Cortex of kidney (tissue), 1 donor: Measurements from ENCODE around the gene OR51G2.
"Not testable (repeated sequence)": the region's sequence is repeated elsewhere in the genome, so short reads cannot be mapped to it uniquely, and the experiment has no call there.

Experiments used
- DNase-seq: peaks from one replicate; lab custom pipeline; 2025; lab: John Stamatoyannopoulos, UW

The OR51G2 gene, protein sequence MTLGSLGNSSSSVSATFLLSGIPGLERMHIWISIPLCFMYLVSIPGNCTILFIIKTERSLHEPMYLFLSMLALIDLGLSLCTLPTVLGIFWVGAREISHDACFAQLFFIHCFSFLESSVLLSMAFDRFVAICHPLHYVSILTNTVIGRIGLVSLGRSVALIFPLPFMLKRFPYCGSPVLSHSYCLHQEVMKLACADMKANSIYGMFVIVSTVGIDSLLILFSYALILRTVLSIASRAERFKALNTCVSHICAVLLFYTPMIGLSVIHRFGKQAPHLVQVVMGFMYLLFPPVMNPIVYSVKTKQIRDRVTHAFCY

DNA sequence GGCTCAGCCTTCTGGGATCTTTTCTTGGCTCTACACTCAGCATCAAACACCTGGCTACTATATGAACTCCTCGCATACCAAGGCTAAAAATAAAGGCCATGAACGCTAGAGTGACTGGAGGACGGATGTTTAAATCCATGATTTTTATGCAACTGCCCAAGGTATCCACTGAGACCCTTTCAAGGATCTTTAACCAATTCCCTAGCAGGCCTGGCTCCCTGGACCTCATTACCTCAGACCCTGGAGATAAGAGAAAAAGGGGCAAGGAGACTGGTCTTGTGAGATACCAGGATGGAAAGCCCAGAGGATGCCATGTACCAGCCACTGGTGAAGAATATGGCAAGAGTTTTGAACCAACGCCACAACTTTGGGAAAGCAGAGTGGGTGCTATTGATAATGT is at the start of gene OR51G2:
Gene OR51G2, minus strand, starts transcription at position 101 of the 400 bp plus-strand sequence. CDS start 3,687 bp downstream, outside the sequence.
- DNase-seq: no peak

DNA sequence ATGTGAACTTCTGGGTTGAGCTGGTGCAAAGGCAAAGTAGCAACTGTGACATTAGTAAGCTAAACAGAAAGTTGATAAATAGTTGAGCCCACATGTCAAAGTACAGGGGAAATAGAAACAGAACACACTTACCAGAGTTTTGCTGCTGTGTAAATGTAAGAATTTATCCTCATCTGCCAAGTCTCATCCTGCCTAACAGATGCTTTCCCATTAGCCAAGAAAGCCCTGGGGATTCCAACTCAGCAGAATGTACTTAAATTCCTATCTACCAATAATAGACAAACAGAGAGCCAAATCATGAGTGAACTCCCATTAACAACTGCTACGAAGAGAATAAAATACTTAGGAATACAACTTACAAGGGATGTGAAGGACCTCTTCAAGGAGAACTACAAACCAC is 43.7 kb upstream of the OR51G2 start:
- DNase-seq: no peak

GRCh38 chr11:4960877-4961276 is 41.7 kb upstream of the OR51G2 start:
- DNase-seq: no peak

GRCh38 chr11:4957396-4957795 is 38.2 kb upstream of the OR51G2 start:
- DNase-seq: no peak

GRCh38 chr11:4955613-4956012 is 36.5 kb upstream of the OR51G2 start, which contains the start of gene OR51A2:
Gene OR51A2, minus strand, starts transcription at chr11:4955713. Its CDS starts 0 bp downstream, at chr11:4955713.
- DNase-seq: not testable (repeated sequence)

DNA sequence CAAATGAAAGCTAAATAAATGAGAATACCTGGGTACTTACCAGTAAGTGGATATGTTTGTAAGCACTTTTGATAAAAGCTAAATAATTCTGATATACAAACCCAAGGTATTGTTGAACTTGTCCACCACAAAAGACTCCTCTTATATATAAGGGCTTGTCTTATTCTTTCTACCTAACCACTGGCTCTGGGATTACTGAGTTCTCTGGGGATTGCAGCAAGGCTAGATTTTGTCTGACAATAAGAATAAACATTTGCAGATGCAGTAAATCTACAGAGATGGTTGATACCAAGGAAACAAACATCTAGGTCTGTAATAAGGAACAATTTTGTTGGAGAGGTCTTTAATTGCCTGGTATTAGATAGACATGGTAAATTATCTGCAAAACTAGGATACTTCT is 28.4 kb upstream of the OR51G2 start, which contains the start of gene OR51A4:
Gene OR51A4, minus strand, starts transcription at position 101 of the 400 bp plus-strand sequence. CDS start 505 bp downstream, outside the sequence.
- no peak for DNase-seq

- DNase-seq: no peak
Observed at GRCh38 chr11:4936745-4937144, 17.6 kb upstream of the OR51G2 start.

DNA sequence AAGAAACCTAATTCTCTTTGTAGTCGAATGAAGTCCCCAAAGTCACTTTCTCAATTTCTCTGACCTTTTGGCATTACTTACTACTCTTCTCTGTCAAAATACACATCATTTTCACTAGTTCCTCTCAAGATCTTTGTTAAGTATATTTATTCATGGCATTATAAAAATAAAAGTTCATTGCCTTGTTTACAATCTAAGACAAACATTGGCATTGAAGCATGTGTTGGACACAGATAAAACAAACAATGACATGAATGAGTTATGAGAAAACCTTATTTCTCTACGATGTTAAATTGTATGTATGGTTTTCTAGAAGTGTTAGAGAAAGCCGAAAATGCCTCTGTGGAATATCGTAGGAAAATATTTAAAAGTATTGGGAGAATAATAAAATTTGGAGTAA is 13.6 kb upstream of the OR51G2 start:
- no peak for DNase-seq

GRCh38 chr11:4926608-4927007 is 7.5 kb upstream of the OR51G2 start:
- DNase-seq: no peak

DNA sequence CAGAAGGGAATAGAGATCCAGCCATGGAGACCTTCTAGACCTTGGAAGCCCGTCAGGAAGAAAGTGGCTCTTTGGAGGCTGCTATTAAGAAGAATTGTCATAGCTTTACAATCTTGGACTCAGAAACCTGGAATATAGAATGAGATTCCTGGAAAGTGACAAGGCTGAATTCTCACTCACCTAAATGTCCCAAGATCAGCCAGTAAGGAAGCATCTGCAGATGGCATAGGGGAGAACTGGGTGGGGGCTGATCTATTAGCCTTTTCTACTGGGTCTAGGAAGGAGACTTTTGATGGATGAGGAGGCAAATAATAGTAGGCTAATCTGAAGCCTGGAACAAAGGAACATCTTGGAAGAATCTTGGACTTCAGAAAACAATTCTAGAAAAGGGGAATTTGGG is 5.1 kb upstream of the OR51G2 start, which contains the start of gene OR51G1:
Gene OR51G1, minus strand, starts transcription at position 101 of the 400 bp plus-strand sequence. Its CDS starts 0 bp downstream, at position 101.
- DNase-seq: no peak

- no peak for DNase-seq
Observed at GRCh38 chr11:4922304-4922703, 3.2 kb upstream of the OR51G2 start.

- no peak for DNase-seq
Observed at GRCh38 chr11:4921796-4922195, 2.6 kb upstream of the OR51G2 start.

GRCh38 chr11:4916581-4916980 is 2.6 kb downstream of the OR51G2 start:
- no peak for DNase-seq

- DNase-seq: no peak
Observed at GRCh38 chr11:4903484-4903883, 15.7 kb downstream of the OR51G2 start, which contains the start of gene OR51A7. Gene OR51A7, plus strand, starts transcription at chr11:4903783. Its CDS starts 3,587 bp downstream, at chr11:4907370.

DNA sequence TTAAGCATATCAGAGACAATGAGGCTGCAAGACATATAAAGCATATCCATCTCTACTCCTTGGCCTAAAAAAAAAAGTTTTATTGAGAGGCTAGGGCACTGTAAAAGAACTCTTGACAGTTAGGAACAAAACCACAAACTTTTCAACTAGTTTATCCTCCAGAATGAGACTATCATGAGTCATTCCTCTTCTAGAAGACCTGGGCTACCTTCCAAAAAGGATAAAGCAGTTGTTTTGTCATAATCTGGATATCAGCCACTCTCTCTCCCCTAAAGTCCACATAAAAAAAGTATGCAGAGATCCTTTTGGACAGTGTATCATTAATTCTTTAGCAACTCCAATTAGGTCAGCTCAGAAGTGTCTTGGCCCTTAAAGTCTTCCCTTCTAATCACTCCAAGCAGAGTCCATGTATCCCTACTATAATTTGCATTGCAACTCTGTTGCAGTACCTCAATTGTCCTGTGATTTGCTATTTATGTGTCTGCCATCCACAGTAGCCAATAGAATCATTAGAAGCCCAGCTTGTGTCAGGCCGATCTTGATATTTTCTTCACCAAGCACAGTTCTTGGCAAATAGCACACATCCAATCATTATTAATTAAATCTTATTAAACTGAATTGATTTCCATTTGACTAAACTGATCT is 27.0 kb downstream of the OR51G2 start:
- no peak for DNase-seq

GRCh38 chr11:4890279-4890678 is 28.9 kb downstream of the OR51G2 start:
- no peak for DNase-seq

- no peak for DNase-seq
Observed at GRCh38 chr11:4887591-4887990, 31.6 kb downstream of the OR51G2 start.

DNA sequence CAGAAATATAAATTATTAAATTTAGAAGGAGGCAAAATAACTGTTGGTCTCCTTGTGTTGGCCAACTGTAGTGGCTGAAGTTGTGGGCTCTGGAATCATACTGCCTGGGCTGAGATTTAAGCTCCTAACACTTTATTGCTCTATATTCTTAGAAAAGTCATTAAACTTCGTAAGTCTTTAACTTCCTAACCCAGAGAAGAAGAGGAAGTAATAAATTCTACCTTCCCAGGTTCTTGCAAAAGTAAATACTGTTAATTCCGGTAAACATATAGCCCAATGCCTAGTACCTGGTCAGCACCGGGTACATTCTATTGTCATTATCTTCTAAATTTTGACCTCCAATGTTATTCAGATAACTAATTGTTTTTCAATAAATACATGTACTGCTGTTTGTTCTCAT is 33.0 kb downstream of the OR51G2 start:
- no peak for DNase-seq

DNA sequence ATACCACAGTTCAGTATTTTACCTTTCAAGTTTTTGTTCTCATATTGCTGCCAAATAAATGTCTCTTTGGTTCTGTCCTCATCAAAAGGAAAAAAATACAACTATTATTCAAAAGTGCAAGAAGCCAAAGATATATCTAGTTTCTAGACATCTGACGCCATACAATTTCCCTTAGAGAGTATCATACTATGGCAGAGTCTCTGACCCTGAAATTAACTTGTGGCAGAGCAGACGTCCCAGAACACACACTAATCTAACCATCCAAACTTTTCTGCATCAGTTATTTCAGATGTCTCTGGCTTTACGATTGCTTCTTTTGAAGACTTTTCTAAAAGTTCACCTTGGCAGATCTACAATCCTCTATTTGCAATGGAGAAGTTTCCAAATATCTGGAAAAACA is 34.8 kb downstream of the OR51G2 start:
- no peak for DNase-seq

DNA sequence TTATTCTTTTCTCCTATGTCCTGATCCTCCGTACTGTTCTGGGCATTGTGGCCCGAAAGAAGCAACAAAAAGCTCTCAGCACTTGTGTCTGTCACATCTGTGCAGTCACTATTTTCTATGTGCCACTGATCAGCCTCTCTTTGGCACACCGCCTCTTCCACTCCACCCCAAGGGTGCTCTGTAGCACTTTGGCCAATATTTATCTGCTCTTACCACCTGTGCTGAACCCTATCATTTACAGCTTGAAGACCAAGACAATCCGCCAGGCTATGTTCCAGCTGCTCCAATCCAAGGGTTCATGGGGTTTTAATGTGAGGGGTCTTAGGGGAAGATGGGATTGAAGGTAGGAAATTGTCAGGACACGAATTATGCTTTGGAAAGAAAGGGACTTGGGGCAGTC is 36.6 kb downstream of the OR51G2 start:
- no peak for DNase-seq

DNA sequence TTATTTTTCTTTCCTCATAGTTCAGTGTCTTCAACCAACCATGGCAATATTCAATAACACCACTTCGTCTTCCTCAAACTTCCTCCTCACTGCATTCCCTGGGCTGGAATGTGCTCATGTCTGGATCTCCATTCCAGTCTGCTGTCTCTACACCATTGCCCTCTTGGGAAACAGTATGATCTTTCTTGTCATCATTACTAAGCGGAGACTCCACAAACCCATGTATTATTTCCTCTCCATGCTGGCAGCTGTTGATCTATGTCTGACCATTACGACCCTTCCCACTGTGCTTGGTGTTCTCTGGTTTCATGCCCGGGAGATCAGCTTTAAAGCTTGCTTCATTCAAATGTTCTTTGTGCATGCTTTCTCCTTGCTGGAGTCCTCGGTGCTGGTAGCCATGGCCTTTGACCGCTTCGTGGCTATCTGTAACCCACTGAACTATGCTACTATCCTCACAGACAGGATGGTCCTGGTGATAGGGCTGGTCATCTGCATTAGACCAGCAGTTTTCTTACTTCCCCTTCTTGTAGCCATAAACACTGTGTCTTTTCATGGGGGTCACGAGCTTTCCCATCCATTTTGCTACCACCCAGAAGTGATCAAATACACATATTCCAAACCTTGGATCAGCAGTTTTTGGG is 37.2 kb downstream of the OR51G2 start, which contains the start of gene OR51T1:
Gene OR51T1, plus strand, starts transcription at position 41 of the 641 bp plus-strand sequence. Its CDS starts 0 bp downstream, at position 41.
- no peak for DNase-seq

GRCh38 chr11:4881188-4881587 is 38.0 kb downstream of the OR51G2 start:
- no peak for DNase-seq
